LNCAP (cell line): Measurements from ENCODE around the gene RAB14.

ENCODE experiments used
- CTCF ChIP-seq: fragments of 450-650 bp; IDR thresholded peaks from 2 replicates; pipeline ENCODE4 v1.5.1; 2017; ENCODE audit warnings: mild to moderate bottlenecking

Gene RAB14

DNA sequence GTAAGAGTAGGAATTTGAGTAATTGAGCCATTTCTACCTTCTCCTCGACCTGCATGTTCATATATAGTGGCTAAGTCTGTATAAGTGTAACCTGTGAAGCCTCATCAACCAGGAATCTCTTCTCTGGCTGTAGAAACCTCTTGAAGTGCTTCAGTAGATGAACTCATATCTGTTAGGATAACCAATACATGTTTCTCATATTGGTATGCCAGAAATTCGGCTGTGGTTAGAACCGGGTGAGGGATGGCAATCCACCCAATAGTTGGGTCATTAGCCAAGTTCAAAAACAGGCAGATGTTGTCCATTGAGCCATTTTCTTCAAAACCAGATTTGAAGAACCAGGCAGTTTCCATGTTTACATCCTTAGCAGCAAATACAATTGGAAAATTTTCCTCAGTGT, 37.4 kb upstream of the RAB14 start:
- TF ChIP-seq CTCF, result no peak

DNA sequence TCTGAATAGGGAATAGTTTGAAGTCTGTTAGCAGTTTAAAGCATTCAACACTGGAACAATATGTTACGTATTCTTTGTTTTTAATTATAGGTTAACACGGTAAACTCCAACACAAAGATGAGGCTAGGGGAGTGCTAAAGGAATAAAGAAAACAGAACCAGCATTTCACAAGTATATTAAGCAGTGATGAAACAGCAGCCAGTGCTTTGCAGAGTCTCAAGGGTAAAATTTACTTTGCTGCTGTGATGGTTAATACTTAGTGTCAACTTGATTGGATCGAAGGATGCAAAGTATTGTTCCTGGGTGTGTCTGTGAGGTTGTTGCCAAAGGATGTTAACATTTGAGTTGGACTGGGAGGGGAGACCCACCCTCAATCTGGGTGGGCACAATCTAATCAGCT, 36.2 kb upstream of the RAB14 start:
- no peak for TF ChIP-seq CTCF

GRCh38 chr9:121235512-121235911, 33.8 kb upstream of the RAB14 start:
- no peak for TF ChIP-seq CTCF

- TF ChIP-seq CTCF, result no peak
Observed at GRCh38 chr9:121234832-121235161, 33.1 kb upstream of the RAB14 start.

- no peak for TF ChIP-seq CTCF
Observed at GRCh38 chr9:121233906-121234831, 32.5 kb upstream of the RAB14 start.

DNA sequence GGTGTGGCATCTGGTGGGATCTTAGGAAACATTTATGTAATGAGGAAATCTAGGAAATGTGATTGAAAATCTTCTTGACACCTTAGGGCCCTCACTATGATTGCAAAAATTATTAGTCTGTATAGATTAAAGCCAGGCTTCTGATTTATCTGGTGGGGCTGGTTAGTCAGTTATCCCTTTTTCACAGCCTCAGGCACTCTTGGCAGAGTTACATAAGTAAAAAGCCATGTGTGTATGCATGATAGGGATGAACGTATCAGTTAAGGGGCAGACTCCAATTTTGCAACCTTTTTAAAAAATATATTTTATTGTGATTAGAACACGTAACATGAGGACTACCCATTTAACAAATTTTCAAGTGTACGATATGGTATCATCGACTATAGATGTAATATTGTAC, 30.6 kb upstream of the RAB14 start:
- no peak for TF ChIP-seq CTCF

DNA sequence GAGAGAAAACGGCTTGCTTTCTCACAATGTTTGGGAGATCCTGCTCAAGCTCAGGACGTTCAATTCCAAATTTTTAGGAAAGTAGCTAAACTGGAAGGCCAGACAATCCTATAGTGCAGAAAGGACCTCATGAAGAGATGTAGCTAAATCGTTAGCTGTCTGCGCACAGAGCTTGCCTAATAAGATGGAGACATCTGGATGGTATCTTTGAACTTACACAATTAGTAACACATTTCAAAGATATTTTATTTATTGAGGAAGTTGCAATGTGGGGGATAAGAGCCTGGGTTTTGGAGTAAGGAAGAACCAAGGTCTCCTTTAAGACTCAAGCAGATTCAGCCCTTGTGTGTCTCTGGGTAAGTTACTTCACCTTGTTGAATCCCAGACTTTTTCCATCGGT, 28.6 kb upstream of the RAB14 start:
- no peak for TF ChIP-seq CTCF

DNA sequence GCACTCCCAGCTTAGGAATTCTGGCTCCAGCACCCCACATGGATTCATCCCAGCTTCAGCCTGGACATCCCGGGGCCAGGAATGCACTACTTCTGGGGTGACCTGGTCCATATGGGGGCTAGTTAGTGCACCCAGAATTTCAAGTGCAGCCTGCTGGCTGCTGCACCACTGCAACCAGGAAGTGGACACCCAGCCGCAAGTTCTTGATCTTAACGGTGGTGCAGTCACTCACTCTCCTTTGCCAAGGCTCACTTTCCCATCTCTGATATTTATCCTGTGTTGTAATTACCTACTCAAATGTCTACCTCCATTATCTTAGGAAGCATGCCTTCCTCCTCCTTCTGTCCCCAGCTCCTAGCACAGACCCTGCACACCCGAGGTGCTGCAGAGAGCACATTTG, 26.2 kb upstream of the RAB14 start:
- no peak for TF ChIP-seq CTCF
